Parathyroid adenoma (tissue), 2 donors: ENCODE data around the gene ITPR1.

Source experiments
- H2AFZ ChIP-seq: fragments of 300-600 bp; sonication (generic); one replicate; pipeline ENCODE4 v1.7.0; 2017; ENCODE audit warnings: antibody characterized with exemption, mild to moderate bottlenecking
- H3K27ac ChIP-seq: fragments of 300-600 bp; sonication (generic); one replicate; pipeline ENCODE4 v1.7.0; 2017
- H3K27me3 ChIP-seq: fragments of 300-600 bp; sonication (generic); one replicate; pipeline ENCODE4 v1.7.0; 2017; ENCODE audit warnings: low read length; ENCODE audit not compliant: control insufficient read depth, insufficient read depth
- H3K36me3 ChIP-seq: fragments of 300-600 bp; sonication (generic); one replicate; pipeline ENCODE4 v1.7.0; 2017; ENCODE audit warnings: low read length; ENCODE audit not compliant: control insufficient read depth, insufficient read depth
- H3K4me1 ChIP-seq: fragments of 300-600 bp; sonication (generic); one replicate; pipeline ENCODE4 v1.7.0; 2017; ENCODE audit warnings: control low read depth
- H3K4me2 ChIP-seq: fragments of 300-600 bp; sonication (generic); one replicate; pipeline ENCODE4 v1.7.0; 2017; ENCODE audit warnings: low read length
- H3K4me3 ChIP-seq: fragments of 300-600 bp; sonication (generic); one replicate; pipeline ENCODE4 v1.7.0; 2017; ENCODE audit warnings: low read depth, low read length
- H3K79me2 ChIP-seq: fragments of 300-600 bp; sonication (generic); one replicate; pipeline ENCODE4 v1.7.0; 2017; ENCODE audit warnings: control low read depth
- H3K9ac ChIP-seq: fragments of 300-600 bp; sonication (generic); one replicate; pipeline ENCODE4 v1.7.0; 2017; ENCODE audit warnings: mild to moderate bottlenecking
- H3K9me3 ChIP-seq: fragments of 300-600 bp; sonication (generic); one replicate; pipeline ENCODE4 v1.7.0; 2017; ENCODE audit warnings: low read length; ENCODE audit not compliant: control insufficient read depth
- CTCF ChIP-seq: fragments of 300-600 bp; sonication (generic); IDR thresholded peaks from one replicate; pipeline ENCODE4 v1.7.0; 2017; ENCODE audit warnings: antibody characterized with exemption, mild to moderate bottlenecking
- donor health status: primary hyperparathyroidism.

ITPR1 gene

GRCh38 chr3:4599612-4600011, 106.5 kb downstream of the ITPR1 start:
- no peaks in the 10 kb centered on the region for H3K36me3 ChIP-seq
- H2AFZ ChIP-seq: no peak overlapping the region
- H3K4me2 ChIP-seq: no peak overlapping the region
- H3K9ac ChIP-seq: no peak overlapping the region
- H3K4me1 ChIP-seq: peaks cover 23% of the 10 kb centered on the region
- no peak overlapping the region for H3K27ac ChIP-seq
- TF ChIP-seq CTCF: no peak
- H3K27me3 ChIP-seq: no peaks in the 10 kb centered on the region
- no peak overlapping the region for H3K4me3 ChIP-seq
- H3K79me2 ChIP-seq: peaks cover 22% of the 10 kb centered on the region
- no peaks in the 10 kb centered on the region for H3K9me3 ChIP-seq

- no peak overlapping the region for H3K4me2 ChIP-seq
- H3K79me2 ChIP-seq: peaks cover 29% of the 10 kb centered on the region
- no peak overlapping the region for H2AFZ ChIP-seq
- H3K36me3 ChIP-seq: no peaks in the 10 kb centered on the region
- TF ChIP-seq CTCF: no peak
- no peaks in the 10 kb centered on the region for H3K27me3 ChIP-seq
- no peak overlapping the region for H3K27ac ChIP-seq
- H3K4me1 ChIP-seq: peaks cover 24% of the 10 kb centered on the region
- no peak overlapping the region for H3K4me3 ChIP-seq
- no peaks in the 10 kb centered on the region for H3K9me3 ChIP-seq
- H3K9ac ChIP-seq: no peak overlapping the region
These were observed 107.3 kb downstream of the ITPR1 start for GRCh38 chr3:4600493-4600892.

GRCh38 chr3:4601892-4602291, 108.7 kb downstream of the ITPR1 start:
- H3K27me3 ChIP-seq: no peaks in the 10 kb centered on the region
- H3K27ac ChIP-seq: no peak overlapping the region
- H2AFZ ChIP-seq: no peak overlapping the region
- peaks cover 16% of the 10 kb centered on the region for H3K4me1 ChIP-seq
- H3K9ac ChIP-seq: no peak overlapping the region
- no peaks in the 10 kb centered on the region for H3K9me3 ChIP-seq
- TF ChIP-seq CTCF: no peak
- peaks cover 31% of the 10 kb centered on the region for H3K79me2 ChIP-seq
- H3K4me2 ChIP-seq: no peak overlapping the region
- no peak overlapping the region for H3K4me3 ChIP-seq
- no peaks in the 10 kb centered on the region for H3K36me3 ChIP-seq

GRCh38 chr3:4604693-4605092, 111.5 kb downstream of the ITPR1 start:
- Histone ChIP-seq H3K4me1 (peaks cover 7% of the 10 kb centered on the region), H3K27ac (no peak overlapping the region), H3K27me3 (no peaks in the 10 kb centered on the region), H3K9me3 (no peaks in the 10 kb centered on the region), H3K4me3 (no peak overlapping the region), H3K4me2 (no peak overlapping the region), H2AFZ (no peak overlapping the region), H3K36me3 (no peaks in the 10 kb centered on the region), H3K79me2 (peaks cover 42% of the 10 kb centered on the region), H3K9ac (no peak overlapping the region)
- TF ChIP-seq CTCF: no peak

GRCh38 chr3:4606911-4607310, 113.8 kb downstream of the ITPR1 start:
- Histone ChIP-seq H2AFZ (no peak overlapping the region), H3K27me3 (no peaks in the 10 kb centered on the region), H3K9ac (no peak overlapping the region), H3K27ac (no peak overlapping the region), H3K36me3 (no peaks in the 10 kb centered on the region), H3K4me1 (peaks cover 7% of the 10 kb centered on the region), H3K4me2 (peak overlapping the region; percentile 25), H3K9me3 (no peaks in the 10 kb centered on the region), H3K79me2 (peaks cover 38% of the 10 kb centered on the region), H3K4me3 (no peak overlapping the region)
- TF ChIP-seq CTCF: no peak
